ENCODE data around the gene MOB3A. TPM values are rescaled to one million over a fixed set of nuclear protein-coding genes. Genes with fewer than 3 reads are reported as not detected.
A peak's percentile ranks its signal among the peaks of the same experiment; 100 is the strongest.
"Not testable (repeated sequence)": the region's sequence is repeated elsewhere in the genome, so short reads cannot be mapped to it uniquely, and the experiment has no call there.

MOB3A gene
- total and polyA plus RNA-seq, 5 donors, result 9.5 to 27.0 (median 21.6) TPM

- intact Hi-C loops (cut with DNase I), result no loop called here
- DNase-seq (peak; percentile 68 to 80 (median 77)), ATAC-seq (peak; percentile 58 to 71)
- Histone ChIP-seq H3K9me3 (ENCODE audit: control insufficient read depth, low read length) (no peaks in the 10 kb centered on the region), H3K27ac (ENCODE audit: low read length) (peak overlapping the region; percentile 83), H3K4me1 (ENCODE audit: control insufficient read depth, insufficient read depth, low read length) (no peaks in the 10 kb centered on the region), H3K27me3 (ENCODE audit: control insufficient read depth, insufficient read depth) (no peaks in the 10 kb centered on the region), H3K4me3 (ENCODE audit: low read length) (no peak overlapping the region)
- WGBS, result 61% methylated on average over 19 of the region's 19 CpGs
These were observed 36.8 kb upstream of the MOB3A start for GRCh38 chr19:2132731-2133490.

DNA sequence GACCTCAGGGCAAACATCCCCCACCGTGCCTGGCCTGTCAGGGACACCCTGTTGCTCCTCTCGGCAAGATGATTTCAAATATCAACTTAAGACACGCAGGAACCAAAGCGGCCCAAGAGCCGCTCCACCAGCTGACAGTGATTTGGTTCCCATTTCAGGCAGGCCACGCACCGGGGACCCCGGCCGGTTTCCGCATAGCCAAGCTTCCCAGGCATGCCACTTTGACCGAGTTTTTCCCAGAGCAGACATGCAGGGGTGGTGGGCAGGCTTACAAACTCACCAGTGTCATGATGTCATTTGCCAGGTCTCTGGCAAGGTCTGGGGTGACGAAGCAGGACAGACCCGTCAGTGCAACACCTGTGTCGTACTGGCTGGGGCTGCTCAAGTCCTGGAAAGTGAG, 36.1 kb upstream of the MOB3A start:
- H3K9me3 ChIP-seq (ENCODE audit: control insufficient read depth, low read length), result no peaks in the 10 kb centered on the region
- H3K4me3 ChIP-seq (ENCODE audit: low read length), result no peak overlapping the region
- no peaks in the 10 kb centered on the region for H3K4me1 ChIP-seq (ENCODE audit: control insufficient read depth, insufficient read depth, low read length)
- 90% methylated on average over 14 of the region's 14 CpGs for WGBS
- ATAC-seq (no peak), DNase-seq (peak in 1 of 3 donors; percentile 50)
- intact Hi-C loops (cut with DNase I), result no loop called here
- H3K27me3 ChIP-seq (ENCODE audit: control insufficient read depth, insufficient read depth), result no peaks in the 10 kb centered on the region
- peak overlapping the region; percentile 49 for H3K27ac ChIP-seq (ENCODE audit: low read length)

DNA sequence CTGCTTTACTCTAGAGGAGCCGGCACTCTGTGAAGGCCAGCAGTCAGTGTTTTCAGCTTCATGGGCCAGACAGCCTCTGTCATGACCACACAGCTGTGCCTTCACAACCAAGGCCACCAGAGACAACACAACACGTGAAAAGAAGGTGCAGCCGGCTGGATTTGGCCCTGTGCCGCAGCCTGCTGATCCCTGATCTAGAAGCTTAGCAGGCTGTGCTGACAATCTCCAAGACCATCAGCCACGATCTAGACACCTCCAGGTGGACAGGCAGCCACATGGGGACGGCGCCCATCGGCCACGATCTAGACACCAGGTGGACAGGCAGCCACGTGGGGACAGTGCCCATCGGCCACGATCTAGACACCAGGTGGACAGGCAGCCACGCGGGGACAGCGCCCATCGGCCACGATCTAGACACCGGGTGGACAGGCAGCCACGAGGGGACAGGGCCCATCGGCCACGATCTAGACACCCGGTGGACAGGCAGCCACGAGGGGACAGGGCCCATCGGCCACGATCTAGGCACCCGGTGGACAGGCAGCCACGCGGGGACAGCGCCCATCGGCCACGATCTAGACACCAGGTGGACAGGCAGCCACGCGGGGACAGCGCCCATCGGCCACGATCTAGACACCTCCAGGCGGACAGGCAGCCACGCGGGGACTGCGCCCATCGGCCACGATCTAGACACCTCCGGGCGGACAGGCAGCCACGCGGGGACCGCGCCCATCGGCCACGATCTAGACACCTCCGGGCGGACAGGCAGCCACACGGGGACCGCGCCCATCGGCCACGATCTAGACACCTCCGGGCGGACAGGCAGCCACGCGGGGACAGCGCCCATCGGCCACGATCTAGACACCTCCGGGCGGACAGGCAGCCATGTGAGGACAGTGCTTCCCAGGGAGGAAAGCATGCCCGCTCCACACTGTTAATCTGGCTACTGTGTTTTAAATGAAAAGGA, 35.2 kb upstream of the MOB3A start:
- ATAC-seq; H3K27ac ChIP-seq (ENCODE audit: low read length); H3K27me3 ChIP-seq (ENCODE audit: control insufficient read depth, insufficient read depth); H3K4me1 ChIP-seq (ENCODE audit: control insufficient read depth, insufficient read depth, low read length); H3K4me3 ChIP-seq (ENCODE audit: low read length); intact Hi-C loops (cut with DNase I); H3K9me3 ChIP-seq (ENCODE audit: control insufficient read depth, low read length): not testable (repeated sequence)
- 89% methylated on average over 67 of the region's 67 CpGs for WGBS
- DNase-seq, result peak in 2 of 3 donors; percentile 23 to 29

GRCh38 chr19:2129892-2130770, 34.0 kb upstream of the MOB3A start:
- WGBS, result 94% methylated on average over 28 of the region's 28 CpGs
- Histone ChIP-seq H3K4me1 (ENCODE audit: control insufficient read depth, insufficient read depth, low read length) (no peaks in the 10 kb centered on the region), H3K27ac (ENCODE audit: low read length) (peak overlapping the region; percentile 48), H3K4me3 (ENCODE audit: low read length) (no peak overlapping the region), H3K9me3 (ENCODE audit: control insufficient read depth, low read length) (no peaks in the 10 kb centered on the region), H3K27me3 (ENCODE audit: control insufficient read depth, insufficient read depth) (no peaks in the 10 kb centered on the region)
- DNase-seq (peak in 1 of 3 donors; percentile 34), ATAC-seq (peak in 1 of 2 donors; percentile 6)
- intact Hi-C loops (cut with DNase I), result no loop called here

GRCh38 chr19:2129486-2129885, 33.4 kb upstream of the MOB3A start:
- 72% methylated on average over 11 of the region's 11 CpGs for WGBS
- H3K4me1 ChIP-seq (ENCODE audit: control insufficient read depth, insufficient read depth, low read length), result no peaks in the 10 kb centered on the region
- DNase-seq, result peak; percentile 63 to 82 (median 82)

DNA sequence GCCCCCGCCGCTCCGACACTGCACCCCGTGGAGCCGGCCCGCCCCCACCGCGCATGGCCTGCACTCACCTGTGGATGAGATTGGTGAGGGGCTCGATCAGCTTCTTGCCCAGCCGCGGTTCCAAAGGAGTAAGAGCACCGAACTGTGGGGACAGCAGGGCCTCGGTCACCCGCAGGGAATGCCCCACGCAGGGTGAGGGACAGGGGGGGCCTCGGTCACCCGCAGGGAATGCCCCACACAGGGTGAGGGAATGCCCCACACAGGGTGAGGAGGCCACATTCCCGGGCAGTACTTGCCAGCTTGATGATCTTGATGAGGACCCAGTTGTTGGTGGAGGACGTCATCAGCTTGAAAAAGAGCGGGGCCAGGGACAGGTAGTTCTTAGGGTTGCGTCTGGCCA, 32.9 kb upstream of the MOB3A start:
- Histone ChIP-seq H3K27me3 (ENCODE audit: control insufficient read depth, insufficient read depth) (no peaks in the 10 kb centered on the region), H3K4me1 (ENCODE audit: control insufficient read depth, insufficient read depth, low read length) (no peaks in the 10 kb centered on the region), H3K9me3 (ENCODE audit: control insufficient read depth, low read length) (no peaks in the 10 kb centered on the region), H3K4me3 (ENCODE audit: low read length) (no peak overlapping the region), H3K27ac (ENCODE audit: low read length) (peak overlapping the region; percentile 86)
- WGBS, result 92% methylated on average over 21 of the region's 21 CpGs
- ATAC-seq, result peak in 1 of 2 donors; percentile 33
- no peak for DNase-seq
- intact Hi-C loops (cut with DNase I), result no loop called here

More at GRCh38 chr19:2129486-2129885, 33.4 kb upstream of the MOB3A start:
- peak overlapping the region; percentile 86 for H3K27ac ChIP-seq (ENCODE audit: low read length)
- intact Hi-C loops (cut with DNase I), result no loop called here
- H3K27me3 ChIP-seq (ENCODE audit: control insufficient read depth, insufficient read depth), result no peaks in the 10 kb centered on the region
- peak; percentile 56 to 64 for ATAC-seq
- H3K4me3 ChIP-seq (ENCODE audit: low read length), result no peak overlapping the region
- H3K9me3 ChIP-seq (ENCODE audit: control insufficient read depth, low read length), result no peaks in the 10 kb centered on the region

DNA sequence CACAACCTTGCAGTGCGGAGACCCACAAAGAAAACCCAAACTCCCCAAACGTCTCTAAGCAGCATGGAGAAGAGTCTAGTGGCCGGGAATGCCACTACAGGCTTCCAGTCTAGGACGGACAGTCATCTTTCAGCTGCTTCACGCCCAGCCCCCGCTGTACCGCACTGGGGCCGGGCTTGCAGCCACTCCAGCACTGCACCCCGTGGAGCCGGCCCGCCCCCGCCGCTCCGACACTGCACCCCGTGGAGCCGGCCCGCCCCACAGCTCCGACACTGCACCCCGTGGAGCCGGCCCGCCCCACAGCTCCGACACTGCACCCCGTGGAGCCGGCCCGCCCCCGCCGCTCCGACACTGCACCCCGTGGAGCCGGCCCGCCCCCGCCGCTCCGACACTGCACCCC, 32.1 kb upstream of the MOB3A start:
- H3K9me3 ChIP-seq (ENCODE audit: control insufficient read depth, low read length); H3K4me1 ChIP-seq (ENCODE audit: control insufficient read depth, insufficient read depth, low read length); H3K4me3 ChIP-seq (ENCODE audit: low read length); intact Hi-C loops (cut with DNase I); DNase-seq; H3K27me3 ChIP-seq (ENCODE audit: control insufficient read depth, insufficient read depth): not testable (repeated sequence)
- peak overlapping the region; percentile 77 for H3K27ac ChIP-seq (ENCODE audit: low read length)
- ATAC-seq, result peak in 1 of 2 donors; percentile 17
- 85% methylated on average over 26 of the region's 34 CpGs for WGBS

DNA sequence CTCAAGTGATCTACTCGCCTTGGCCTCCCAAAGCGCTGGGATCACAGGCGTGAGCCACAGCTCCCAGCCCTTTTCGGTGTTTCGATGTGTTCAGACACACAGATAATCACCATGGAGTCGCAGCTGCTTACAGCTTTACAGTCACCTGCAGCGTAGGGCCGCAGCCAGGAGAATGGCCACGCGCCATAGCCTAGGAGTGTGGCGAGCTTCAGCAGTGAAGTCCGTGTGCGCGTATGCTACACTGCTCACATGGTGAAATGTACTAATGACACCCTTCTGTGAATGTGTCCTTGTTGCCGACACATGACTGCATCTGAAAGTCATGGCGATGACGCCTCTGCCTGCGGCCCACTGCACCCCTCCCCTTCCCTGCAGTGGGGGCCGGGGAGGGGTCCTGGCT, 31.6 kb upstream of the MOB3A start:
- Histone ChIP-seq H3K27me3 (ENCODE audit: control insufficient read depth, insufficient read depth) (no peaks in the 10 kb centered on the region), H3K4me1 (ENCODE audit: control insufficient read depth, insufficient read depth, low read length) (no peaks in the 10 kb centered on the region), H3K4me3 (ENCODE audit: low read length) (no peak overlapping the region), H3K9me3 (ENCODE audit: control insufficient read depth, low read length) (no peaks in the 10 kb centered on the region), H3K27ac (ENCODE audit: low read length) (peak overlapping the region; percentile 77)
- DNase-seq (peak; percentile 70 to 88 (median 87)), ATAC-seq (peak; percentile 82 to 86)
- intact Hi-C loops (cut with DNase I), result no loop called here
- 59% methylated on average over 19 of the region's 19 CpGs for WGBS

DNA sequence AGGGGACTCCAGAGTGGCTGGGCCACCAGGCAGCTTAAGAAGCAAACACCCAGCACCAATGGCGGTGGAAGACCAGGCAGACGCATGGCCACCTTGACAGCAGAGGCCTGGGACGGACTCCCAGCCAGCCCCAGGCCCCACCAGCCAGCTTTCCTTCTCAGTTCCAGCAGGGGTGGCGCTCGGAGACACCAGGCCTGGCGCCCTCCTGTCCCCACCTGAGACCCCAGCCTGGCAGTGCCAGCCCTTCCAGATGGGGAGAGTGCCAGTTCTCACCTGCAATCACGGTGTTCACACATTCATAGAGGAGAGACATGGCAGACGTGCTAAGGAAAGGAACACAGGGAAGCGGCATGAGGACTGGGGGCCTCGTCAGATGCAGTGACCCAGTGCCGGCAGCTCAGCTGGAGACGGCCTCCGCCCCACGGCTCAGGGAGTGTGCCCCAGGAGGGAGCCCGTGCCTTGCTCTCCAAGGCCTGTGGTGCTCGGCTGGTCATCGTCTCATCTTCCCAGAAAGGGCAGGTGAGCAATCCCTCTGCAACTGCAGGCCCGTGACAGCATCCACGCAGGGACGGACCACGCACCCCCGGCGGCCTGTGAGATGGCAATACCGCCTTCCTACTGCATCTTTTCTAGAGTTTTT, 30.9 kb upstream of the MOB3A start:
- Histone ChIP-seq H3K27ac (ENCODE audit: low read length) (peak overlapping the region; percentile 31), H3K4me1 (ENCODE audit: control insufficient read depth, insufficient read depth, low read length) (no peaks in the 10 kb centered on the region), H3K27me3 (ENCODE audit: control insufficient read depth, insufficient read depth) (no peaks in the 10 kb centered on the region), H3K4me3 (ENCODE audit: low read length) (no peak overlapping the region), H3K9me3 (ENCODE audit: control insufficient read depth, low read length) (no peaks in the 10 kb centered on the region)
- DNase-seq (no peak), ATAC-seq (no peak)
- intact Hi-C loops (cut with DNase I), result no loop called here
- WGBS, result 92% methylated on average over 24 of the region's 24 CpGs

Measured in right cardiac atrium (tissue), 5 donors.